T-helper 2 cell treated with Interferon-gamma antibody and Interleukin-4, amounts not matched to agents 5 μg/mL and 100 μg/mL, for 36 hours (primary cell): ENCODE results near the gene PARP16.

ENCODE experiments used
- DNase-seq: peaks from one replicate; pipeline ENCODE4 v3.0.0; 2021; ENCODE audit warnings: low spot score
- H3K27ac Mint-ChIP-seq: one replicate; pipeline ENCODE4 v1.8.0; 2021; ENCODE audit warnings: mild to moderate bottlenecking, mixed read lengths
- H3K27me3 Mint-ChIP-seq: one replicate; pipeline ENCODE4 v1.8.0; 2021; ENCODE audit warnings: low read depth, mixed read lengths
- H3K36me3 Mint-ChIP-seq: one replicate; pipeline ENCODE4 v1.8.0; 2021; ENCODE audit warnings: low read depth, mixed read lengths
- H3K4me1 Mint-ChIP-seq: one replicate; pipeline ENCODE4 v1.8.0; 2021; ENCODE audit warnings: low read depth, mixed read lengths
- H3K4me3 Mint-ChIP-seq: one replicate; pipeline ENCODE4 v1.8.0; 2022; ENCODE audit warnings: mild to moderate bottlenecking, moderate library complexity, mixed read lengths
- H3K9me3 Mint-ChIP-seq: one replicate; pipeline ENCODE4 v1.8.0; 2021; ENCODE audit warnings: mixed read lengths

The PARP16 gene

GRCh38 chr15:65327651-65328393 lies 41.1 kb upstream of the PARP16 start:
- no peaks in the 10 kb centered on the region for H3K4me1 Mint-ChIP-seq
- H3K36me3 Mint-ChIP-seq, result no peaks in the 10 kb centered on the region
- H3K27ac Mint-ChIP-seq, result no peak overlapping the region
- no peak overlapping the region for H3K4me3 Mint-ChIP-seq
- H3K27me3 Mint-ChIP-seq, result peaks cover 9% of the 10 kb centered on the region
- DNase-seq, result no peak
- no peaks in the 10 kb centered on the region for H3K9me3 Mint-ChIP-seq

DNA sequence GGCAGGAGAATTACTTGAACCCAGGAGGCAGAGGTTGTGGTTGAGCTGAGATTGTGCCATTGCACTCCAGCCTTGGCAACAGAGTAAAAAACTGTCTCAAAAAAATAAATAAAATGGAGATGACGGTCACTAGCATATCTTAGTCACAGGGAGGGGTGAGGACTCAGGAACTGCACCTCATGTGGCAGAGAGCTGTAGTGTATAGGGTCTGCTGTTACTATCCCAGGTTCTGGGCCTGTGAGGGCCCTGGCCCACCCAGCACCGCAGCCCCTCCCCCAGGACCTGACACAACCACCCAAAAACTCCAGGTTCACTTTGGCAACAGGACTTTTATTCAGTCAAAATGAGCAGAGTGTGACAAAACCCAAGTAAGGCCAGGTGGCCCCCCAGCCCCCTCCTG lies 40.1 kb upstream of the PARP16 start:
- H3K4me3 Mint-ChIP-seq, result no peak overlapping the region
- H3K36me3 Mint-ChIP-seq, result no peaks in the 10 kb centered on the region
- no peaks in the 10 kb centered on the region for H3K4me1 Mint-ChIP-seq
- H3K27me3 Mint-ChIP-seq, result peaks cover 10% of the 10 kb centered on the region
- no peak overlapping the region for H3K27ac Mint-ChIP-seq
- DNase-seq, result no peak
- no peaks in the 10 kb centered on the region for H3K9me3 Mint-ChIP-seq

- no peaks in the 10 kb centered on the region for H3K36me3 Mint-ChIP-seq
- no peak overlapping the region for H3K27ac Mint-ChIP-seq
- peaks cover 10% of the 10 kb centered on the region for H3K27me3 Mint-ChIP-seq
- H3K4me1 Mint-ChIP-seq, result no peaks in the 10 kb centered on the region
- no peak overlapping the region for H3K4me3 Mint-ChIP-seq
- no peaks in the 10 kb centered on the region for H3K9me3 Mint-ChIP-seq
- DNase-seq, result no peak
These were observed 39.4 kb upstream of the PARP16 start for GRCh38 chr15:65326117-65326526.

DNA sequence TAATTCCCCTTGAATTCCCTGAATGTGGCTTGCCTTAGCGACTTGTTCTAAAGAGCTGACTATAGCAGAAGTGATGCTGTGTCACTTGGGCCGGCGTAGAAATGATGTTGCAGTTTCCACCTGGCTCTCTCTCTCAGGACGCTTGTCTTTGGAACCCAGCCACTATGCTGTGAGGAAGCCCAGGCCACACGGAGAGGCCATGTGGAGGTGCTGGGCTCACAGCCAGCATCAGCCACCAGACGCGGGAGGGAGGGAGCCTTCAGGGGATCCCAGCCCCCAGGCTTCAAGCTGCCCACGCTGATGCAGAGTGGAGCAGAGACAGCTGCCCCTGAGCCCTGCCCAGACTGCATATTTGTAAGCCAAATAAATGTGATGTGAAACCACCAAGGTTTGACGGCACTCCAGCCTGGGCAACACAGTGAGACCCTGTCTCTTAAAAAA lies 36.4 kb upstream of the PARP16 start:
- Mint-ChIP-seq H3K27me3 (peaks cover 16% of the 10 kb centered on the region), H3K4me1 (no peaks in the 10 kb centered on the region), H3K27ac (no peak overlapping the region), H3K36me3 (no peaks in the 10 kb centered on the region), H3K4me3 (no peak overlapping the region), H3K9me3 (no peaks in the 10 kb centered on the region)
- DNase-seq, result no peak

DNA sequence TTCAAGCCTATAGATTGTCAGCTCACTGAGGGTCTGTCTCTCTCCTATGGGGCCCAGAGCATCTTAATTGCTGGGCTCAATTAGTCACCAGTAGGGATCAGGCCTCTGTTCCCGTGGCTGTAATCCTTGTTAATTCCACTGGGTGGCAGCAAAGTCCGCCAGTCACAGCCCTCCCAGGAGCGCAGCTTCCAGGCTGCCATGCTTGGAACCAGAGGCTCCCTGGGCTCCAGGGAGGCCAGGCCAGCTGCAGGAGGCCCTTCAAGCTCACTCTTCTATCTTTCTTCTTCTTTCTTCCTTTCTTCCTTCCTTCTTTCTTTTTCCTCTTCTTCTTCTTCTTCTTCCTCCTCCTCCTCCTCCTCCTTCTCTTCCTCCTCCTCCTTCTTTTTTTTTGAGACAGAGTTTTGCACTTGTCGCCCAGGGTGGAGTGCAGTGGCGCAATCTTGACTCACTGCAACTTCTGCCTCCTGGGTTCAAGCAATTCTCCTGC lies 32.2 kb upstream of the PARP16 start:
- Mint-ChIP-seq H3K27ac (no peak overlapping the region), H3K27me3 (peaks cover 10% of the 10 kb centered on the region), H3K4me3 (no peak overlapping the region), H3K36me3 (no peaks in the 10 kb centered on the region), H3K9me3 (no peaks in the 10 kb centered on the region), H3K4me1 (no peaks in the 10 kb centered on the region)
- DNase-seq, result peak; percentile 69

GRCh38 chr15:65312400-65312916 lies 25.8 kb upstream of the PARP16 start:
- H3K27me3 Mint-ChIP-seq, result peaks cover 4% of the 10 kb centered on the region
- H3K9me3 Mint-ChIP-seq, result no peaks in the 10 kb centered on the region
- H3K36me3 Mint-ChIP-seq, result no peaks in the 10 kb centered on the region
- DNase-seq, result no peak
- H3K27ac Mint-ChIP-seq, result no peak overlapping the region
- H3K4me1 Mint-ChIP-seq, result no peaks in the 10 kb centered on the region
- no peak overlapping the region for H3K4me3 Mint-ChIP-seq

GRCh38 chr15:65311760-65312159 lies 25.1 kb upstream of the PARP16 start:
- H3K9me3 Mint-ChIP-seq, result no peaks in the 10 kb centered on the region
- no peaks in the 10 kb centered on the region for H3K36me3 Mint-ChIP-seq
- no peak for DNase-seq
- peaks cover 4% of the 10 kb centered on the region for H3K27me3 Mint-ChIP-seq
- no peak overlapping the region for H3K27ac Mint-ChIP-seq
- H3K4me3 Mint-ChIP-seq, result no peak overlapping the region
- no peaks in the 10 kb centered on the region for H3K4me1 Mint-ChIP-seq

DNA sequence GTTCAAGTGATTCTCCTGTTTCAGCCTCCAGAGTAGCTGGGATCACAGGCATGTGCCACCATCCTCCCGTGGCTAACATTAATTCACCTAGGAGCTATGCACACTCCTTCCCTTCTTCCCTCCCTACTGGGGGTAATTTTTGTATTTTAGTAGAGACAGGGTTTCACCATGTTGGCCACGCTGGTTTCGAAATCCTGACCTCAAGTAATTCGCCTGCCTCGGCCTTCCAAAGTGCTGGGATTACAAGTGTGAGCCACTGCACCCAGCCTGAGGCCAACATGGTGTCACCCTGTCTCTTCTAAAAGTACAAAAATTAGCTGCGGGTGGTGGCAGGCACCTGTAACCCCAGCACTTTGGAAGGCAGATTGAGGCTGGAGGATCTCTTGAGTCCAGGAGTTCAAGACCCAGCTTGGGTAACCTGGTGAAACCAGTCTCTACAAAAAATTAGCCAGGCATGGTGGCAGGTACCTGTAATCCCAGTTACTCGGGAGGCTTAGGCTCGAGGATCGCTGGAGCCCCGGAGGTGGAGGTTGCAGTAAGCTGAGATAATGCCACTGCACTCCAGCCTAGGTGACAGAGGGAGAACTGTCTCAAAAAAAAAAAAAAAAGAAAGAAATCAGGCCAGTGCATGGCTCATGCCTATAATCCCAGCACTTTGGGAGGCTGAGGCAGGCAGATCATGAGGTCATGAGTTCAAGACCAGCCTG lies 23.9 kb upstream of the PARP16 start:
- H3K9me3 Mint-ChIP-seq, result no peaks in the 10 kb centered on the region
- peaks cover 8% of the 10 kb centered on the region for H3K27me3 Mint-ChIP-seq
- H3K36me3 Mint-ChIP-seq, result no peaks in the 10 kb centered on the region
- H3K4me1 Mint-ChIP-seq, result peaks cover 7% of the 10 kb centered on the region
- no peak for DNase-seq
- no peak overlapping the region for H3K4me3 Mint-ChIP-seq
- no peak overlapping the region for H3K27ac Mint-ChIP-seq

GRCh38 chr15:65309882-65310418 lies 23.3 kb upstream of the PARP16 start:
- H3K27me3 Mint-ChIP-seq, result peaks cover 8% of the 10 kb centered on the region
- no peak for DNase-seq
- no peak overlapping the region for H3K27ac Mint-ChIP-seq
- H3K9me3 Mint-ChIP-seq, result no peaks in the 10 kb centered on the region
- H3K4me1 Mint-ChIP-seq, result peaks cover 11% of the 10 kb centered on the region
- no peak overlapping the region for H3K4me3 Mint-ChIP-seq
- no peaks in the 10 kb centered on the region for H3K36me3 Mint-ChIP-seq

DNA sequence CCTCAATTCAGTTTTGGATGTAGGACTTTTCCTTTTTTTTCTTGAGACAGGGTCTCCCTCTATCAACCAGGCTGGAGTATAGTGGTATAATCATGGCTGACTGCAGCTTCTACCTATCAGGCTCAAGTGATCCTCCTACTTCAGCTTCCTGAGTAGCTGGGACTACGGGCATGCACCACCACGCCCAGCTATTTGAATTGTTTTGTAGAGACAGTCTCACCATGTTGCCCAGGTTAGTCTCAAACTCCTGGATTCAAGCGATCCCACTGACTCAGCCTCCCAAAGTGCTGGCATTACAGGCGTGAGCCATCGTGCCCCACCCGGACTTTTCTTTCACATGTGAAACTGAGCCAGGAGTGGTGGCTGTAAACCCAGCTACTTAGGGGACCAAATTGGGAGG lies 21.3 kb upstream of the PARP16 start:
- H3K4me1 Mint-ChIP-seq, result peaks cover 27% of the 10 kb centered on the region
- no peak overlapping the region for H3K27ac Mint-ChIP-seq
- H3K9me3 Mint-ChIP-seq, result no peaks in the 10 kb centered on the region
- H3K4me3 Mint-ChIP-seq, result no peak overlapping the region
- H3K27me3 Mint-ChIP-seq, result peaks cover 11% of the 10 kb centered on the region
- H3K36me3 Mint-ChIP-seq, result no peaks in the 10 kb centered on the region
- DNase-seq, result no peak

- Mint-ChIP-seq H3K4me1 (peaks cover 27% of the 10 kb centered on the region), H3K4me3 (no peak overlapping the region), H3K27ac (peak overlapping the region; percentile 73), H3K9me3 (no peaks in the 10 kb centered on the region), H3K27me3 (peaks cover 6% of the 10 kb centered on the region), H3K36me3 (no peaks in the 10 kb centered on the region)
- DNase-seq, result no peak
These were observed 19.9 kb upstream of the PARP16 start for GRCh38 chr15:65306551-65306950.

DNA sequence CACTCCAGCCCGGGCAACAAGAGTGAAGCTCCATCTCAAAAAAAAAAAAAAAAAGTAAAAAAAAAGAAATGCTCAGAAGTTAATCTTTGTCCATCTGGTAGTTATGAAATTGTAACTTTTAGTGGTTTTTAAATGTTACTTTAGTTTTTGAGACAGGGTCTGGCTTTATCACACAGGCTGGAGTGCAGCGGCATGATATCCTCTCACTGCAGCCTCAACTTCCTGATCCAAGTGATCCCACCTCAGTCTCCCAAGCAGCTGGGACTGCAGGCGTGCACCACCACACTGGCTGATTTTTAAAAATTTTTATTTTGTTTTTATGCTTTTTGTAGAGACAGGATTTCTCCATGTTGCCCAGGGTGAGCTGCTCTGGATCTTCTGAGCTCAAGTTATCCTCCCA lies 19.1 kb upstream of the PARP16 start:
- no peak for DNase-seq
- Mint-ChIP-seq H3K4me1 (peaks cover 27% of the 10 kb centered on the region), H3K27ac (peak overlapping the region; percentile 45), H3K27me3 (peaks cover 6% of the 10 kb centered on the region), H3K36me3 (no peaks in the 10 kb centered on the region), H3K9me3 (no peaks in the 10 kb centered on the region), H3K4me3 (no peak overlapping the region)

GRCh38 chr15:65305150-65305758 lies 18.6 kb upstream of the PARP16 start:
- Mint-ChIP-seq H3K4me1 (peaks cover 30% of the 10 kb centered on the region), H3K4me3 (peak overlapping the region; percentile 98)
- no peak for DNase-seq

More at GRCh38 chr15:65305150-65305758, 18.6 kb upstream of the PARP16 start:
- peak overlapping the region; percentile 97 for H3K27ac Mint-ChIP-seq
- H3K9me3 Mint-ChIP-seq, result no peaks in the 10 kb centered on the region
- no peaks in the 10 kb centered on the region for H3K36me3 Mint-ChIP-seq
- peaks cover 6% of the 10 kb centered on the region for H3K27me3 Mint-ChIP-seq
